COLO829 (cell line): ENCODE measurements around the gene DLGAP4.

Experiments used
- DNase-seq: peaks from one replicate; pipeline ENCODE4 v3.0.0; 2012; ENCODE audit warnings: low spot score

The DLGAP4 gene

GRCh38 chr20:36353740-36354139 is 47.6 kb downstream of the DLGAP4 start:
- no peak for DNase-seq

GRCh38 chr20:36355469-36356171 is 49.5 kb downstream of the DLGAP4 start:
- no peak for DNase-seq

GRCh38 chr20:36359668-36360406 is 53.7 kb downstream of the DLGAP4 start:
- no peak for DNase-seq

GRCh38 chr20:36360429-36360828 is 54.3 kb downstream of the DLGAP4 start:
- no peak for DNase-seq

GRCh38 chr20:36361406-36361805 is 55.3 kb downstream of the DLGAP4 start:
- no peak for DNase-seq

- no peak for DNase-seq
These were observed 56.1 kb downstream of the DLGAP4 start for GRCh38 chr20:36362261-36362660.

GRCh38 chr20:36362978-36363713 is 57.0 kb downstream of the DLGAP4 start:
- DNase-seq: no peak

- DNase-seq: no peak
These were observed 58.4 kb downstream of the DLGAP4 start for GRCh38 chr20:36364506-36364905.

- DNase-seq: no peak
These were observed 60.7 kb downstream of the DLGAP4 start for GRCh38 chr20:36366623-36367369.

GRCh38 chr20:36367370-36367745 is 61.2 kb downstream of the DLGAP4 start:
- DNase-seq: no peak

- no peak for DNase-seq
These were observed 62.0 kb downstream of the DLGAP4 start for GRCh38 chr20:36367907-36368799.

- DNase-seq: no peak
These were observed 62.7 kb downstream of the DLGAP4 start for GRCh38 chr20:36368869-36369268.

- no peak for DNase-seq
These were observed 63.6 kb downstream of the DLGAP4 start for GRCh38 chr20:36369739-36370138.

- DNase-seq: no peak
These were observed 65.1 kb downstream of the DLGAP4 start for GRCh38 chr20:36370991-36371790.

- DNase-seq: no peak
These were observed 66.5 kb downstream of the DLGAP4 start for GRCh38 chr20:36372666-36373065.

- no peak for DNase-seq
These were observed 67.0 kb downstream of the DLGAP4 start for GRCh38 chr20:36373089-36373488.

GRCh38 chr20:36374995-36375394 is 68.9 kb downstream of the DLGAP4 start:
- no peak for DNase-seq

GRCh38 chr20:36377348-36378326 is 71.5 kb downstream of the DLGAP4 start:
- no peak for DNase-seq

GRCh38 chr20:36378686-36379085 is 72.5 kb downstream of the DLGAP4 start:
- DNase-seq: no peak
